Ishikawa (cell line): ENCODE results near the gene GRID1.

Experiments used
- CREB1 ChIP-seq: IDR thresholded peaks from 2 replicates; pipeline ENCODE4 v1.6.1; 2012; ENCODE audit warnings: low read depth
- YY1 ChIP-seq: IDR thresholded peaks from 2 replicates; pipeline ENCODE4 v1.6.1; 2012; ENCODE audit warnings: low read depth

GRCh38 chr10:86254081-86254480 is 112.5 kb downstream of the GRID1 start:
- TF ChIP-seq YY1 (no peak), CREB1 (no peak)
